ENCODE results near the gene PEAK1. TPM values are rescaled to one million over a fixed set of nuclear protein-coding genes. Genes with fewer than 3 reads are reported as not detected.

Gene PEAK1
- total RNA-seq, 1 donor from 2014 or later = 289 TPM

DNA sequence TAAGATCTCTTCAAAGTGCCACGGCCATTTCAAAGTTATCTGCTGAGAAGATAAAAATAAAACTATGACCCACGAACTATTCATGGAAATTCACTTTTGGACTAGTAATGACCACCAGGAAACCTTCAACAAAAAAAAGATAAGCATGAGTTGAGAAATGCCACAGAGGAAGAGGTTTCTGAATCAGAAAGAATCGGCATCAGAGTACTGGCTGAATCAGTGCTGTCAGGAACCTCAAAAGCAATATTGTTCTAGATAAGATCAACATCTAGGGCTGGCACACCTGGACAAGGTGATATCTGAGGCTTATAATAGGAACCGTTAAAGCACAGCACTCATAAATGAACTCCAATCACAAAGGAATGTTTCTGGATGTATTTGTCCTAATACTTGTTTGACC lies 72.7 kb downstream of the PEAK1 start:
- Mint-ChIP-seq H3K36me3 (ENCODE audit: low read depth, unreplicated experiment) (peaks cover 30% of the 10 kb centered on the region), H3K4me3 (ENCODE audit: unreplicated experiment) (no peak overlapping the region), H3K9me3 (ENCODE audit: unreplicated experiment) (no peaks in the 10 kb centered on the region), H3K4me1 (ENCODE audit: unreplicated experiment) (peaks cover 19% of the 10 kb centered on the region), H3K27me3 (ENCODE audit: unreplicated experiment) (no peaks in the 10 kb centered on the region), H3K27ac (ENCODE audit: unreplicated experiment) (no peak overlapping the region)
- no peak for DNase-seq (ENCODE audit: low spot score)
- TF ChIP-seq, protein P1, sequence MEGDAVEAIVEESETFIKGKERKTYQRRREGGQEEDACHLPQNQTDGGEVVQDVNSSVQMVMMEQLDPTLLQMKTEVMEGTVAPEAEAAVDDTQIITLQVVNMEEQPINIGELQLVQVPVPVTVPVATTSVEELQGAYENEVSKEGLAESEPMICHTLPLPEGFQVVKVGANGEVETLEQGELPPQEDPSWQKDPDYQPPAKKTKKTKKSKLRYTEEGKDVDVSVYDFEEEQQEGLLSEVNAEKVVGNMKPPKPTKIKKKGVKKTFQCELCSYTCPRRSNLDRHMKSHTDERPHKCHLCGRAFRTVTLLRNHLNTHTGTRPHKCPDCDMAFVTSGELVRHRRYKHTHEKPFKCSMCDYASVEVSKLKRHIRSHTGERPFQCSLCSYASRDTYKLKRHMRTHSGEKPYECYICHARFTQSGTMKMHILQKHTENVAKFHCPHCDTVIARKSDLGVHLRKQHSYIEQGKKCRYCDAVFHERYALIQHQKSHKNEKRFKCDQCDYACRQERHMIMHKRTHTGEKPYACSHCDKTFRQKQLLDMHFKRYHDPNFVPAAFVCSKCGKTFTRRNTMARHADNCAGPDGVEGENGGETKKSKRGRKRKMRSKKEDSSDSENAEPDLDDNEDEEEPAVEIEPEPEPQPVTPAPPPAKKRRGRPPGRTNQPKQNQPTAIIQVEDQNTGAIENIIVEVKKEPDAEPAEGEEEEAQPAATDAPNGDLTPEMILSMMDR (IDR thresholded peaks at IDR 0.05; ENCODE audit: unreplicated experiment) = no peak

DNA sequence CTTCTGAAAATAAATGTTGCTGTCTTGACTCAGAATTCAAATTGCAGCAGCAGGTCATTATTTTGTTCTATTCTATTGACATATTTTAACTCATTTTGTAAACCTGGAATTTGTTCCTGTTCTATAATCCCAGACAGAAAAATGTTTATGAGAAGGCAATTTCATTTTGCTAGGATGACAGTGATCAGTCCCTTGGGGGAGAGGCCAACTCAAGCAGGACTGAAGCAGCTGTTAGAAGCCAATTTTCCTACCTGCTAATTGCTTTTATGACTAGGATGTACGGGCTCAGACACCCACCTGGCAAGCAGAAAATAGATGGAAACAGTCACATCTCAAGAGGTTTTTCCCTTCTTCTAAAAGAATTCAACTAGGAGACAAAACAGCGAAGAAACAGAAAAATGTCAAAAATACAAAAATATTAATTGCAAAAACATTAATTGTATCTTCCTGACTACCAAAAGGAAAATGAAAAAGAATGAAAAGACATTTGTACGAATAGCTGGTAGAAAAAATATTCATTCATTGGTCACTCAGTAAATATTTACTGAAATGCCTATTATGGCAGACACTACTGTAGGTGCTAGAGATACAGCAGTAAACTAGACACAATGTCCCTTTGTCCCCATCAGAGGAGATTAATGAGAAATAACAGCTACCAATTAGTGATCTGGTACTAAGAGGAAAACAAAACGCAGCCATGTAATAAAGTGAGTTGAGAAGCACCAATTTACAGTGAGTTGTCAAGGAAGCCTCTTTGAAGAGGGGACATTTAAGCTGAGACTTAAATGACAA lies 73.5 kb downstream of the PEAK1 start:
- H3K4me1 Mint-ChIP-seq (ENCODE audit: unreplicated experiment) = peaks cover 16% of the 10 kb centered on the region
- no peak overlapping the region for H3K27ac Mint-ChIP-seq (ENCODE audit: unreplicated experiment)
- H3K4me3 Mint-ChIP-seq (ENCODE audit: unreplicated experiment) = peak overlapping the region; percentile 9
- no peaks in the 10 kb centered on the region for H3K27me3 Mint-ChIP-seq (ENCODE audit: unreplicated experiment)
- TF ChIP-seq, protein P1 (IDR thresholded peaks at IDR 0.05; ENCODE audit: unreplicated experiment) = no peak
- no peak for DNase-seq (ENCODE audit: low spot score)
- no peaks in the 10 kb centered on the region for H3K9me3 Mint-ChIP-seq (ENCODE audit: unreplicated experiment)
- H3K36me3 Mint-ChIP-seq (ENCODE audit: low read depth, unreplicated experiment) = peaks cover 34% of the 10 kb centered on the region

DNA sequence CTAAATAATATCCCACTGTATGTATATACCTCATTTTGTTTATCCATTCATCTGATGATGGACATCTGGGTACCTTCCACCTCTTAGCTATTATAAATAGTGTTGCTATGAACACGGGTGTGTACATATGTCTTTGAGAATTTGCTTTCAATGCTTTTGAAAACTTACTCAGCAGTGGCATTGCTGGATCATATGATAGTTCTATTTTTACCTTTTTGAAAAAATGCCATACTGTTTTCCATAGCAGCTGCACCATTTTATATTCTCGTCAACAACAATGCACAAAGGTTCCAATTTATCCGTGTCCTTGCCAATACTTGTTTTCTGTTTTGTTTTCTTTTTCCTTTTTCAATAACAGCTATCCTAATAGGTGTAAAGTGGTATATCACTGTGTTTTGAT lies 77.1 kb downstream of the PEAK1 start:
- no peaks in the 10 kb centered on the region for H3K9me3 Mint-ChIP-seq (ENCODE audit: unreplicated experiment)
- H3K36me3 Mint-ChIP-seq (ENCODE audit: low read depth, unreplicated experiment) = peaks cover 32% of the 10 kb centered on the region
- H3K27ac Mint-ChIP-seq (ENCODE audit: unreplicated experiment) = no peak overlapping the region
- no peaks in the 10 kb centered on the region for H3K27me3 Mint-ChIP-seq (ENCODE audit: unreplicated experiment)
- H3K4me1 Mint-ChIP-seq (ENCODE audit: unreplicated experiment) = peaks cover 9% of the 10 kb centered on the region
- no peak for DNase-seq (ENCODE audit: low spot score)
- H3K4me3 Mint-ChIP-seq (ENCODE audit: unreplicated experiment) = no peak overlapping the region
- TF ChIP-seq, protein P1 (IDR thresholded peaks at IDR 0.05; ENCODE audit: unreplicated experiment) = no peak

DNA sequence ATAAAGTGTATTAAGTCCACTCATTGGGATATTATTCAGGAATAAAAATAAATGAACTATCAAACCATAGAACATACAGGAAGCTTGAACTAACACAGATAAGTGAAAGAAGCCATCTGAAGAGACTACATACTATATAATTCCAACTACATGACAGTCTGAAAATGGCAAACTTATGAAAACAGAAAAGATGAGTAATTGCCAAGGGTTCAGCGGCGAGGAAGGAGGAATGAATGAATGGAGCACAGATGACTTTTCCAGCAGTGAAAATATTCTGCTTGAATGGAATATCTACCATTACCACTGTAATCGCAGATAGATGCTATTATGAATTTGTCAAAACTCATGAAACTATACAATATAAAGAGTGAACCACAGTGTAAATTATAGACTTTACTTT lies 79.7 kb downstream of the PEAK1 start:
- Mint-ChIP-seq H3K36me3 (ENCODE audit: low read depth, unreplicated experiment) (peaks cover 21% of the 10 kb centered on the region), H3K4me3 (ENCODE audit: unreplicated experiment) (no peak overlapping the region), H3K27me3 (ENCODE audit: unreplicated experiment) (no peaks in the 10 kb centered on the region), H3K27ac (ENCODE audit: unreplicated experiment) (no peak overlapping the region), H3K4me1 (ENCODE audit: unreplicated experiment) (no peaks in the 10 kb centered on the region), H3K9me3 (ENCODE audit: unreplicated experiment) (no peaks in the 10 kb centered on the region)
- no peak for DNase-seq (ENCODE audit: low spot score)
- TF ChIP-seq, protein P1 (IDR thresholded peaks at IDR 0.05; ENCODE audit: unreplicated experiment) = no peak

DNA sequence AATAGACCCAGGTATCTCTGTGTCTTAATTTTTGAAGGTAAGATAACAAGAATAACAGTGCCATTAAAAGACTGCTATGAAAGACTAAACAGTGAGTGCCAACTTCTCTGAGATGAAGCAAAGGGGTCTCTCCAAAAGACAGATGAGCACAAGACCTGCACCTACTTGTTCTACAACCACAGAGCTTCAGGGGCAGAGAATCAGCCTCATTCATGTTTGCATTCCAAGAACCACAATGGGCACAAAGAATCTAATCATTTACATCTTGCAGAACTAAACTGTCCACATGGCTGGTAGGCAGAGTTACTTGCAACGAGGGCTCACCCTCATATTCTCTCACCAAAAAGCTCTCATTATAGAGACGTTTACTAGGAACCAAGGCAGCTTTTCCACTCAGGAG lies 83.9 kb downstream of the PEAK1 start:
- Mint-ChIP-seq H3K36me3 (ENCODE audit: low read depth, unreplicated experiment) (no peaks in the 10 kb centered on the region), H3K4me3 (ENCODE audit: unreplicated experiment) (no peak overlapping the region), H3K9me3 (ENCODE audit: unreplicated experiment) (no peaks in the 10 kb centered on the region), H3K27ac (ENCODE audit: unreplicated experiment) (no peak overlapping the region), H3K4me1 (ENCODE audit: unreplicated experiment) (no peaks in the 10 kb centered on the region), H3K27me3 (ENCODE audit: unreplicated experiment) (no peaks in the 10 kb centered on the region)
- TF ChIP-seq, protein P1 (IDR thresholded peaks at IDR 0.05; ENCODE audit: unreplicated experiment) = no peak
- DNase-seq (ENCODE audit: low spot score) = no peak
